GM12878 (cell line): Measurements from ENCODE around the gene ATXN2. TPM values are rescaled to one million over a fixed set of nuclear protein-coding genes. Genes with fewer than 3 reads are reported as not detected.

Experiments
- DPF2 ChIP-seq: fragments of 450-650 bp; IDR thresholded peaks from 2 replicates; pipeline ENCODE4 v1.6.1; 2017; ENCODE audit warnings: mild to moderate bottlenecking
- ESRRA ChIP-seq: IDR thresholded peaks from 2 replicates; pipeline ENCODE4 v1.6.1; 2012; ENCODE audit warnings: mild to moderate bottlenecking, low read length, improper control_type of control experiment
- JUND ChIP-seq: IDR thresholded peaks from 2 replicates; pipeline ENCODE4 v1.6.1; 2012; ENCODE audit warnings: low read depth, mild to moderate bottlenecking, low read length, improper control_type of control experiment, moderate library complexity
- LARP7 ChIP-seq: fragments of 450-650 bp; IDR thresholded peaks from 2 replicates; pipeline ENCODE4 v1.6.1; 2017; ENCODE audit warnings: mild to moderate bottlenecking
- PML ChIP-seq: IDR thresholded peaks from 2 replicates; pipeline ENCODE4 v1.6.1; 2012; ENCODE audit warnings: low read length, inconsistent platforms
- SMC3 ChIP-seq: IDR thresholded peaks from 2 replicates; pipeline ENCODE4 v1.6.1; 2011; ENCODE audit warnings: low read length, improper control_type of control experiment, borderline replicate concordance
- TAF1 ChIP-seq: IDR thresholded peaks from 2 replicates; pipeline ENCODE4 v1.6.1; 2011; ENCODE audit warnings: mild to moderate bottlenecking, low read depth, low read length, borderline replicate concordance
- TARDBP ChIP-seq: IDR thresholded peaks from 2 replicates; pipeline ENCODE4 v1.6.1; 2016; ENCODE audit warnings: borderline replicate concordance
- TCF3 ChIP-seq: IDR thresholded peaks from 2 replicates; pipeline ENCODE4 v1.6.1; 2012; ENCODE audit warnings: low read depth, mild to moderate bottlenecking, low read length, borderline replicate concordance; ENCODE audit not compliant: insufficient read depth
- TCF7 ChIP-seq: IDR thresholded peaks from 2 replicates; pipeline ENCODE4 v1.6.1; 2014; ENCODE audit warnings: antibody characterized with exemption, borderline replicate concordance
- ZNF217 ChIP-seq: fragments of 450-650 bp; IDR thresholded peaks from 2 replicates; pipeline ENCODE4 v1.6.1; 2017; ENCODE audit warnings: antibody characterized with exemption, mild to moderate bottlenecking
- polyA plus RNA-seq, 11 experiments: library from polyadenylated mRNA; depleted of rRNA in 4 of 11; unstranded in 6 of 11; stranded (reverse) in 5 of 11; fragments of >200 nt; fragmentation: Nextera tagmentation in 4 of 11; fragmentation: Illumina TruSeq in 1 of 11; extraction: Ambion mirVana in 4 of 11; extraction: Trizol in 1 of 11; gene quantifications; 1 replicate in 1 of 11; 2 replicates in 10 of 11; pipeline versions ENCODE4 v1.2.1 to v1.2.3, GENCODE V29; 2011 to 2016; ENCODE audit warnings: inconsistent platforms in 2 of 11, missing spikeins in 2 of 11, low read depth in 1 of 11
- total RNA-seq, 4 experiments: library from RNA; depleted of rRNA in 3 of 4; stranded (reverse); fragments of >200 nt in 3 of 4; fragmentation: Illumina TruSeq in 1 of 4; extraction: Trizol in 1 of 4; gene quantifications; 2 replicates each; pipeline versions ENCODE4 v1.2.1 to v1.2.3, GENCODE V29; 2013 to 2021
- TF ChIP-seq, protein P1 (sequence below): IDR thresholded peaks from 2 replicates; pipeline ENCODE4 v1.6.1; 2011; ENCODE audit warnings: borderline replicate concordance, low read depth, mild to moderate bottlenecking, moderate library complexity, low read length; ENCODE audit not compliant: insufficient read depth, poor library complexity, severe bottlenecking
- TF ChIP-seq, protein P2 (sequence below): IDR thresholded peaks from 2 replicates; pipeline ENCODE4 v1.6.1; 2012; ENCODE audit warnings: improper control_type of control experiment, low read depth, low read length; ENCODE audit not compliant: insufficient replicate concordance

ATXN2 gene
- total and polyA plus RNA-seq, 10 of the 15 experiments (the other 5 are each of a cell fraction or from before 2014, with no cell fraction given): 8.8 to 31.5 (median 19.0) TPM

DNA sequence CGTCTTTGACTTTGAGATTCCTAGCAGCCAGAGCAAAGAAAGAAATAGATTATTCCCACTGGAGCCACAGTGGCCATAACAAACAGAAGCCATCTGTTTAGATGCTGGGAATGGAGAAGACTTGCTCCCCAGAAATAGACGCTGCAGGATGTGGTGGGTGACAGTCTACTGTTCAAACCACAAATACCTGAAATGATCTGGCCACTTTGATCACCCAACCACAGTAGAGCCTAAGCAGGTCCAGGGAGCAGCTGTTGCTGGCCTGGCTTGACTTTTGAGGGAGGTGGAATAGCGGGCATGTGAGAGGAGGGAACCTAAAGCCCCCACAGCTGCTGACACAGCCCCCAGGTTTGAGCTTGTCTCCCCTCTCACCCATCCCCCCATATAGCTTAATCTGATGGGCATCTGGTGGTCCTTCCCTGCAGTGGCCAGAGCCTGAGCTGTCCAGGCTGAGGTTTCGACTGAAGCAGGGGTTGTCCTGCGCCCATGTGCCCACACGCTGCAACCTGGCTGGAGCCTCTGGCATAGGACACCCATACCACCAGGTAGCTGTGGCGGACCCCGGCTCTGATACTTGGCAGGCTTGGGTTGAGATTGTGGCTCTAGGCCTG lies 154.7 kb downstream of the ATXN2 start (continued):
- TF ChIP-seq SMC3 (no peak), TCF3 (peak; percentile 99), ESRRA (0 out of 2 replicates have a peak, but pooled peaks have one; percentile 30), PML (0 out of 2 replicates have a peak, but pooled peaks have one; percentile 53), TCF7 (peak; percentile 100), TAF1 (peak; percentile 33; the same call in 1 of the 2 replicates), DPF2 (peak; percentile 97; the same call in 1 of the 2 replicates), LARP7 (peak; percentile 77), JUND (0 out of 2 replicates have a peak, but pooled peaks have one; percentile 52), TARDBP (peak; percentile 65; the same call in 1 of the 2 replicates), ZNF217 (0 out of 2 replicates have a peak, but pooled peaks have one; percentile 34)
- TF ChIP-seq, protein P1, sequence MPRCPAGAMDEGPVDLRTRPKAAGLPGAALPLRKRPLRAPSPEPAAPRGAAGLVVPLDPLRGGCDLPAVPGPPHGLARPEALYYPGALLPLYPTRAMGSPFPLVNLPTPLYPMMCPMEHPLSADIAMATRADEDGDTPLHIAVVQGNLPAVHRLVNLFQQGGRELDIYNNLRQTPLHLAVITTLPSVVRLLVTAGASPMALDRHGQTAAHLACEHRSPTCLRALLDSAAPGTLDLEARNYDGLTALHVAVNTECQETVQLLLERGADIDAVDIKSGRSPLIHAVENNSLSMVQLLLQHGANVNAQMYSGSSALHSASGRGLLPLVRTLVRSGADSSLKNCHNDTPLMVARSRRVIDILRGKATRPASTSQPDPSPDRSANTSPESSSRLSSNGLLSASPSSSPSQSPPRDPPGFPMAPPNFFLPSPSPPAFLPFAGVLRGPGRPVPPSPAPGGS: peak; percentile 87
- TF ChIP-seq, protein P2, sequence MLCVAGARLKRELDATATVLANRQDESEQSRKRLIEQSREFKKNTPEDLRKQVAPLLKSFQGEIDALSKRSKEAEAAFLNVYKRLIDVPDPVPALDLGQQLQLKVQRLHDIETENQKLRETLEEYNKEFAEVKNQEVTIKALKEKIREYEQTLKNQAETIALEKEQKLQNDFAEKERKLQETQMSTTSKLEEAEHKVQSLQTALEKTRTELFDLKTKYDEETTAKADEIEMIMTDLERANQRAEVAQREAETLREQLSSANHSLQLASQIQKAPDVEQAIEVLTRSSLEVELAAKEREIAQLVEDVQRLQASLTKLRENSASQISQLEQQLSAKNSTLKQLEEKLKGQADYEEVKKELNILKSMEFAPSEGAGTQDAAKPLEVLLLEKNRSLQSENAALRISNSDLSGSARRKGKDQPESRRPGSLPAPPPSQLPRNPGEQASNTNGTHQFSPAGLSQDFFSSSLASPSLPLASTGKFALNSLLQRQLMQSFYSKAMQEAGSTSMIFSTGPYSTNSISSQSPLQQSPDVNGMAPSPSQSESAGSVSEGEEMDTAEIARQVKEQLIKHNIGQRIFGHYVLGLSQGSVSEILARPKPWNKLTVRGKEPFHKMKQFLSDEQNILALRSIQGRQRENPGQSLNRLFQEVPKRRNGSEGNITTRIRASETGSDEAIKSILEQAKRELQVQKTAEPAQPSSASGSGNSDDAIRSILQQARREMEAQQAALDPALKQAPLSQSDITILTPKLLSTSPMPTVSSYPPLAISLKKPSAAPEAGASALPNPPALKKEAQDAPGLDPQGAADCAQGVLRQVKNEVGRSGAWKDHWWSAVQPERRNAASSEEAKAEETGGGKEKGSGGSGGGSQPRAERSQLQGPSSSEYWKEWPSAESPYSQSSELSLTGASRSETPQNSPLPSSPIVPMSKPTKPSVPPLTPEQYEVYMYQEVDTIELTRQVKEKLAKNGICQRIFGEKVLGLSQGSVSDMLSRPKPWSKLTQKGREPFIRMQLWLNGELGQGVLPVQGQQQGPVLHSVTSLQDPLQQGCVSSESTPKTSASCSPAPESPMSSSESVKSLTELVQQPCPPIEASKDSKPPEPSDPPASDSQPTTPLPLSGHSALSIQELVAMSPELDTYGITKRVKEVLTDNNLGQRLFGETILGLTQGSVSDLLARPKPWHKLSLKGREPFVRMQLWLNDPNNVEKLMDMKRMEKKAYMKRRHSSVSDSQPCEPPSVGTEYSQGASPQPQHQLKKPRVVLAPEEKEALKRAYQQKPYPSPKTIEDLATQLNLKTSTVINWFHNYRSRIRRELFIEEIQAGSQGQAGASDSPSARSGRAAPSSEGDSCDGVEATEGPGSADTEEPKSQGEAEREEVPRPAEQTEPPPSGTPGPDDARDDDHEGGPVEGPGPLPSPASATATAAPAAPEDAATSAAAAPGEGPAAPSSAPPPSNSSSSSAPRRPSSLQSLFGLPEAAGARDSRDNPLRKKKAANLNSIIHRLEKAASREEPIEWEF: peak; percentile 52
